H1 (cell line): ENCODE data around the gene COL11A2. TPM values are rescaled to one million over a fixed set of nuclear protein-coding genes. Genes with fewer than 3 reads are reported as not detected.

ENCODE experiments used
- BACH1 ChIP-seq: IDR thresholded peaks from 2 replicates; pipeline ENCODE4 v1.6.1; 2012; ENCODE audit warnings: low read length, improper control_type of control experiment
- CEBPB ChIP-seq: IDR thresholded peaks from 2 replicates; pipeline ENCODE4 v1.6.1; 2012; ENCODE audit warnings: low read depth, low read length
- CHD1 ChIP-seq: IDR thresholded peaks from 2 replicates; pipeline ENCODE4 v1.6.1; 2012; ENCODE audit warnings: low read depth, low read length, improper control_type of control experiment
- CHD7 ChIP-seq: fragments of 300-600 bp; sonication (generic); IDR thresholded peaks from 2 replicates; pipeline ENCODE4 v1.7.1; 2012; ENCODE audit warnings: low read length, moderate library complexity, mild to moderate bottlenecking, inconsistent platforms; ENCODE audit not compliant: insufficient replicate concordance
- CTCF ChIP-seq, 3 experiments: IDR thresholded peaks; 1 replicate in 2 of 3; 2 replicates in 1 of 3; pipeline versions ENCODE4 v1.5.1 to v1.6.1; 2011; ENCODE audit warnings: low read length in 3 of 3, mild to moderate bottlenecking in 3 of 3, inconsistent platforms in 2 of 3, low read depth in 1 of 3, moderate library complexity in 1 of 3; ENCODE audit not compliant: insufficient read depth in 1 of 3; ENCODE audit errors: control extremely low read depth in 1 of 3
- SIN3A ChIP-seq, 2 experiments: IDR thresholded peaks in 1 of 2; conservative IDR thresholded peaks in 1 of 2; 2 replicates each; pipeline ENCODE4 v1.6.1; 2011 to 2012; ENCODE audit warnings: low read length in 2 of 2, improper control_type of control experiment in 1 of 2, low read depth in 1 of 2, mild to moderate bottlenecking in 1 of 2
- TEAD4 ChIP-seq: IDR thresholded peaks from 2 replicates; pipeline ENCODE4 v1.6.1; 2012; ENCODE audit warnings: low read depth, low read length, inconsistent platforms, mixed read lengths
- polyA plus RNA-seq, 7 experiments: library from polyadenylated mRNA; depleted of rRNA in 3 of 7; stranded (reverse) in 5 of 7; unstranded in 2 of 7; fragments of >200 nt in 5 of 7; fragments of 200-250 nt in 2 of 7; gene quantifications; 1 replicate in 5 of 7; 2 replicates in 1 of 7; 4 replicates in 1 of 7; pipeline versions ENCODE4 v1.2.1 to v1.2.3, GENCODE V29; 2011 to 2013; ENCODE audit warnings: missing spikeins in 2 of 7, mixed read lengths in 2 of 7
- total RNA-seq: library from RNA; stranded (reverse); fragmentation: NEBNext Ultra II Directional; extraction: Animal tissue kit (Norgen Biotek cat#: 25700); gene quantifications from 2 replicates; pipeline ENCODE4 v1.2.1, GENCODE V29; 2021

Gene COL11A2
- total and polyA plus RNA-seq, 2 of the 8 experiments (the other 6 are each of a cell fraction or from before 2014, with no cell fraction given): 2.8 to 3.8 TPM

- no peak for TF ChIP-seq CHD7
- no peak for TF ChIP-seq SIN3A (conservative IDR thresholded peaks at IDR 0.05 in 1 of 2, IDR thresholded peaks at IDR 0.05 in 1 of 2; ENCODE audit: low read depth in 1 of 2, low read length in 2 of 2)
- TF ChIP-seq CEBPB: no peak
- TF ChIP-seq TEAD4: no peak
- TF ChIP-seq BACH1: no peak
- no peak for TF ChIP-seq CHD1
- no peak for TF ChIP-seq CTCF (IDR thresholded peaks at IDR 0.05; ENCODE audit: control extremely low read depth in 1 of 3, insufficient read depth in 1 of 3, low read depth in 1 of 3, low read length in 3 of 3)
Measured at GRCh38 chr6:33189625-33190448, 2.4 kb downstream of the COL11A2 start (continued).
